Measurements from ENCODE around the gene MLLT3. TPM values are rescaled to one million over a fixed set of nuclear protein-coding genes. Genes with fewer than 3 reads are reported as not detected.

MLLT3 gene
- total RNA-seq, 4 donors from 2014 or later = 9.4 to 38.2 (median 30.2) TPM

DNA sequence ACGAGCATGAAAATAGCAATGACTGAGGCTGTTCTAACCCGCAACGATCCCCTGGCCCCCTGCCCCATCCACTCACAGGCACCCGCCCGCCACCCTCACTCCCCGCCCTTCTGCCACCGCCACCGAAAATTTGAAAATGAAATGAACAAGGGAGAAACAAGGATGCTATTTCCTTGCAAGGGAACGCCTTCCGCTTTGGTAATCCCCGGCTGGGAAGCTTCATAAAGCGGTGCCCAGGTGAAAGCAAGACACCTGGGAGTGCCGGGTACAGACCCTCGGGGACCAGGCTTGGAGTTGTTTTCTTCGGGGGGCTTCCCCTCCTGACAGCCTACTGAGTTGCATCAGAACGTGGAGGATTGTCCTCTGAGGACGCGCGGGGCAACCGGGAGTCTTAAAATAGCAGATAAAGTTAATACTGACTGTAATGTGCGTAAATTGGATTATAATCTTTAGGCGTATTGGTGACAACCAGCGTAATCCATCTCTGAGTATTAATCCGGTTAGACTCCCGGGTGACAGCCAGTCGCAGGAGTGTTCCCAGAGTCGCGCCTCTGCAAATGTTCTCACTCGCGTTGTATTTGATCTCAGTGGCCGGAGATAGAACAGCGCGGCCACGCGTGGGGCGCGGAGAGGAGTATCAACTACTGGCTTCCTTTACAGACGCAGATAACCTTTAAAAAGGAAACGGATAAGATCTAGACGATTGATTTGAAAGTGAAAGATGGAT is 885 bp upstream of the MLLT3 start:
- Histone ChIP-seq H3K4me3 (peak overlapping the region; percentile 74 to 94 (median 85)), H3K27ac (peak overlapping the region; percentile 90 to 98 (median 94)), H3K4me1 (peaks cover 6 to 36% (median 21%) of the 10 kb centered on the region in 4 donors), H3K27me3 (no peaks in the 10 kb centered on the region), H3K9me3 (no peaks in the 10 kb centered on the region), H3K36me3 (no peaks in the 10 kb centered on the region)
- 1 to 7% methylated on average over 3 to 40 of the region's 40 CpGs for WGBS, 2 donors (ENCODE audit: low coverage in 1 of 2)
- in situ Hi-C loops (cut with MboI; ENCODE audit: low pct_ligation_motif_present in 1 of 4, low pct_unique_long_range_greater_than_20kb in 1 of 4, low sequenced_read_pairs in 3 of 4) = loop anchor here in 3 of 4 donors (10.0 kb wide), 2 partner anchors 268 to 322 kb away; no protein-coding TSS in a partner anchor
- TF ChIP-seq, protein P1, sequence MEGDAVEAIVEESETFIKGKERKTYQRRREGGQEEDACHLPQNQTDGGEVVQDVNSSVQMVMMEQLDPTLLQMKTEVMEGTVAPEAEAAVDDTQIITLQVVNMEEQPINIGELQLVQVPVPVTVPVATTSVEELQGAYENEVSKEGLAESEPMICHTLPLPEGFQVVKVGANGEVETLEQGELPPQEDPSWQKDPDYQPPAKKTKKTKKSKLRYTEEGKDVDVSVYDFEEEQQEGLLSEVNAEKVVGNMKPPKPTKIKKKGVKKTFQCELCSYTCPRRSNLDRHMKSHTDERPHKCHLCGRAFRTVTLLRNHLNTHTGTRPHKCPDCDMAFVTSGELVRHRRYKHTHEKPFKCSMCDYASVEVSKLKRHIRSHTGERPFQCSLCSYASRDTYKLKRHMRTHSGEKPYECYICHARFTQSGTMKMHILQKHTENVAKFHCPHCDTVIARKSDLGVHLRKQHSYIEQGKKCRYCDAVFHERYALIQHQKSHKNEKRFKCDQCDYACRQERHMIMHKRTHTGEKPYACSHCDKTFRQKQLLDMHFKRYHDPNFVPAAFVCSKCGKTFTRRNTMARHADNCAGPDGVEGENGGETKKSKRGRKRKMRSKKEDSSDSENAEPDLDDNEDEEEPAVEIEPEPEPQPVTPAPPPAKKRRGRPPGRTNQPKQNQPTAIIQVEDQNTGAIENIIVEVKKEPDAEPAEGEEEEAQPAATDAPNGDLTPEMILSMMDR (IDR thresholded peaks at IDR 0.05) = peak in 1 of 5 experiments; percentile 27
- no peak for TF ChIP-seq EP300 (IDR thresholded peaks at IDR 0.05; ENCODE audit: low read depth)
- TF ChIP-seq POLR2AphosphoS5 (IDR thresholded peaks at IDR 0.05) = no peak
- TF ChIP-seq POLR2A (IDR thresholded peaks at IDR 0.05) = peak; percentile 21
- peak; percentile 61 for DNase-seq
- intact Hi-C loops (cut with DNase I; ENCODE audit: low total_unique reads) = loop anchor here (5.0 to 10.0 kb wide), 4 partner anchors 59 to 698 kb away; partner anchors contain the start of gene FOCAD

DNA sequence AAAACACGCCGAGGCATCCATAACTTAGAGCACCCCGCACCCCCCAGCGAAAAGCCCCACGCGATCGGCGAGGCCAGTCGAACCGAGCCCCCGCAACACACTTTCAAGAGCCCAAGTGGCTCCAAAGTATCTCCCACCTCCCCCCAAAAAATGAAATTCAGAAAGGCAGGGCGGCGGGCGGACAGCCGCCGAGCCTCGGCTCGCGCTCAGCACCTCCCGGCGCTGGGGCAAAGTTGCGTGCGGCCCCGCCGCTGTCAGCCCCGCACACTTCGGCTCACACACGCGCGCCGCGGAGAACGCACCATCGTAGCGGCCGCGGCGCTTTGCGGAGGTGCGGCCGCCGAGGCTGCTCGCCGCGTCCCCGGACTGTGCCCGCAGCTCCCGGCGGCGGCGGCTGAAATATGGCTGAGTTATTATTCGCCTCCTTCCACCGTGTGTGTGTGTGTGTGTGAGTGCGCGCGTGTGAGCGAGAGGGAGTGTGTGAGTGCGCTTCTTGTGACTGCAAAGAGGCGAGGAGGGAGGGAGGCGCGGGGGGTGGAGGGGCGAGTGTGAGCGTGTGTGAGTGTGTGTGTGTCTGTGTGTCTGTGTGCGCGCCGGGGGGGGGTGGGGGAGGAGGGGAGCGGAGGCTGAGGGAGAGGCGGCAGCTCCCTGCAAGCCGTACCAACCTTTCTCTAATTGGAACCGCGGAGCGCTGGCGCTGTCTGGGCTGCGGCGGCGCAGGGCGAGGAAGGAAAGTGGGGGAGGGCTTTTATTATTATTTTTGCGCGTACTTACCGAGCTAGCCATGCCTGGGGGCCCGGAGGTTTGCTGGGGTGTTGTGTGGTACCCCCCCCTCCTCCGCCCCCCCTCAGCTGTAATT is 599 bp downstream of the MLLT3 start:
- no peaks in the 10 kb centered on the region for H3K27me3 ChIP-seq
- no peaks in the 10 kb centered on the region for H3K9me3 ChIP-seq
- intact Hi-C loops (cut with DNase I; ENCODE audit: low total_unique reads) = loop anchor here (5.0 to 10.0 kb wide), 4 partner anchors 61 to 697 kb away; partner anchors contain the start of gene FOCAD
- peak; percentile 79 for DNase-seq
- peak overlapping the region; percentile 74 to 94 (median 85) for H3K4me3 ChIP-seq
- in situ Hi-C loops (cut with MboI; ENCODE audit: low pct_ligation_motif_present in 1 of 4, low pct_unique_long_range_greater_than_20kb in 1 of 4, low sequenced_read_pairs in 3 of 4) = loop anchor here in 3 of 4 donors (10.0 kb wide), 2 partner anchors 267 to 323 kb away; no protein-coding TSS in a partner anchor
- H3K36me3 ChIP-seq = no peaks in the 10 kb centered on the region
- peaks cover 9 to 48% (median 25%) of the 10 kb centered on the region in 4 donors for H3K4me1 ChIP-seq
- WGBS, 2 donors (ENCODE audit: low coverage in 1 of 2) = 1% methylated on average over 61 of the region's 82 CpGs; no CpG with 5 or more reads in 1 of the 2 donors
- TF ChIP-seq EP300 (IDR thresholded peaks at IDR 0.05; ENCODE audit: low read depth) (no peak), POLR2A (IDR thresholded peaks at IDR 0.05) (no peak), POLR2AphosphoS5 (IDR thresholded peaks at IDR 0.05) (no peak)
- TF ChIP-seq, protein P1 (IDR thresholded peaks at IDR 0.05) = no peak
- peak overlapping the region; percentile 90 to 98 (median 94) for H3K27ac ChIP-seq

DNA sequence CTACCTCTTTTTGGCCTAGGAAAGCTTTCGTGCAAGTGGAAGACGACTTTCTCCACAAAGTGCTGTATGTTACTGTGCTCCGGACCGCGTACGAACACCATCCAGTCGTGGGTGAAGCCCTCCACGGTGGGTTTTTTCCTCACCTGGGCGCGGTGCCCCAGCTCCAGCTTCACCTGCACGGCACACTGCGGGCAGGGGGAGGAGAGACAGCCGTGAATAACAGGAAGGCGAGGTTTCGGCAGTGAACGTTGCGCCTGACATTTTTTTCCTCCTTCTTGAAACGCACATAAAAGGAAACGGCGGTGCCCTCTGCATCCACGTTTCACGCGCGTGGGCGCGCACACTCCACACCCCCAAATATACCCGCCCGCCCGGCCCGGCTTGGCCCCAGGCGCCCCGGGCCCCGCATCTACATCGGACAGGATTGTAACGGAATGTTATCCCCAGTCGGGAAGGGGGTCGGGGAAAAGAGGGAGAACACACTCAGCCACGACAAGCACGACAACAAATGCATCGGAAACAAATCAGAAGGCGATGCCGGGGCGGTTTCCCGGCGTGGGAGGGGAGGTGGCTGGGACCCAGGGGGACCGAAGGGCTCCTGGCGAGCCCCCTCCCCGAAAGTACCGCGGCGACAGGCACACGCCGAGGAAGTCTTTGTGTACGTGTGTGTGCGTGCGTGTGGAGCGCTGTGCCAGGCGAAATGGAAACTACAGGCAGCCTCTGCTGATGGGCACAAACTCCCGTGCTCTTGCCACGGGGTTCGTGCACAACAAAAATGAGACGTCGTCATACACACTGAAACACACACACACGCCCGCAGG is 1.4 kb downstream of the MLLT3 start:
- in situ Hi-C loops (cut with MboI; ENCODE audit: low pct_ligation_motif_present in 1 of 4, low pct_unique_long_range_greater_than_20kb in 1 of 4, low sequenced_read_pairs in 3 of 4) = loop anchor here in 3 of 4 donors (10.0 kb wide), 2 partner anchors 266 to 324 kb away; no protein-coding TSS in a partner anchor
- Histone ChIP-seq H3K4me1 (peaks cover 9 to 48% (median 25%) of the 10 kb centered on the region in 4 donors), H3K9me3 (no peaks in the 10 kb centered on the region), H3K27me3 (no peaks in the 10 kb centered on the region), H3K27ac (peak overlapping the region; percentile 90 to 98 (median 94)), H3K36me3 (no peaks in the 10 kb centered on the region), H3K4me3 (peak overlapping the region; percentile 74 to 94 (median 85))
- DNase-seq = peak; percentile 48
- 1% methylated on average over 65 of the region's 65 CpGs; no CpG with 5 or more reads in 1 of the 2 donors for WGBS, 2 donors (ENCODE audit: low coverage in 1 of 2)
- TF ChIP-seq EP300 (IDR thresholded peaks at IDR 0.05; ENCODE audit: low read depth) (no peak), POLR2AphosphoS5 (IDR thresholded peaks at IDR 0.05) (no peak), POLR2A (IDR thresholded peaks at IDR 0.05) (no peak)
- TF ChIP-seq, protein P1 (IDR thresholded peaks at IDR 0.05) = no peak
- intact Hi-C loops (cut with DNase I; ENCODE audit: low total_unique reads) = loop anchor here (5.0 to 10.0 kb wide), 4 partner anchors 61 to 696 kb away; partner anchors contain the start of gene FOCAD
